ENCODE results near the gene C2CD2. TPM values are rescaled to one million over a fixed set of nuclear protein-coding genes. Genes with fewer than 3 reads are reported as not detected.

C2CD2 gene
- polyA plus RNA-seq, 1 of the 3 experiments (the other 2 are of a cell fraction): 9.7 TPM

DNA sequence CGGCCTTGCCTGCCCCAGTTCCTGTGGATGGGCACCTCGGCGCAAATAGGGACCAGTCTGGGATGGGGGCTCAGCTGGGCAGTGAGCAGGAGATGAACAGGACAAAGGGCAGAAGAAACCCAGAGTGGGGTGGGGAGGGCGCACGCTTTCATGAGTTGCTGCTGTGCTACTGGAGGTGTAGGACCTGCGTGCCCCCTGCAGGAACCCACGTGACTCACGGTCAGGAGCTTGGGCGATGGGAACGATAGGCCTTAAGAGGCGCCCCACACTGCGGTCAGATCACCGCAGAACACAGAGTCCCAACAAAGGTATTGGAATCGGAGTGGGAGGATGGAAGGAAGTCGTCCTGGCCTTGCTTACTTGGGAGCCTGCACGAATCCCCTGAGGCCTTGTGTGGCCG, 91.8 kb downstream of the C2CD2 start:
- H3K27ac ChIP-seq (ENCODE audit: low read depth in 2 of 2, low read length in 1 of 2): no peak overlapping the region
- H3K4me1 ChIP-seq (ENCODE audit: control insufficient read depth in 1 of 2, insufficient read depth in 2 of 2, low read depth in 1 of 2, low read length in 1 of 2): peaks cover 0 to 3% of the 10 kb centered on the region in 2 experiments; a peak in 1 of 4 replicates
- H3K4me2 ChIP-seq: no peak overlapping the region
- POLR2A ChIA-PET: no interaction called here
- H2AFZ ChIP-seq (ENCODE audit: low read depth): no peak overlapping the region
- no peak for DNase-seq
- TF ChIP-seq SIN3A (IDR thresholded peaks at IDR 0.05; ENCODE audit: borderline replicate concordance, low read depth, low read length) (no peak), MXI1 (IDR thresholded peaks at IDR 0.05; ENCODE audit: low read depth, low read length) (no peak), YY1 (IDR thresholded peaks at IDR 0.05; ENCODE audit: low read depth) (no peak), TCF12 (IDR thresholded peaks at IDR 0.05) (no peak), SMC3 (IDR thresholded peaks at IDR 0.05; ENCODE audit: low read depth, low read length) (no peak), RAD21 (IDR thresholded peaks at IDR 0.05; ENCODE audit: low read length) (no peak), FOXM1 (IDR thresholded peaks at IDR 0.05; ENCODE audit: low read depth) (no peak), FOSL2 (IDR thresholded peaks at IDR 0.05; ENCODE audit: borderline replicate concordance, low read depth) (no peak), NRF1 (IDR thresholded peaks at IDR 0.05; ENCODE audit: low read depth, low read length) (no peak), TEAD4 (IDR thresholded peaks at IDR 0.05; ENCODE audit: borderline replicate concordance, insufficient read depth) (no peak), RCOR1 (IDR thresholded peaks at IDR 0.05; ENCODE audit: low read length) (no peak), GABPA (IDR thresholded peaks at IDR 0.05; ENCODE audit: low read depth) (no peak), NFIC (IDR thresholded peaks at IDR 0.05; ENCODE audit: borderline replicate concordance) (no peak), POLR2AphosphoS5 (IDR thresholded peaks at IDR 0.05; ENCODE audit: low read depth, low read length) (no peak)
- TF ChIP-seq, protein P1, sequence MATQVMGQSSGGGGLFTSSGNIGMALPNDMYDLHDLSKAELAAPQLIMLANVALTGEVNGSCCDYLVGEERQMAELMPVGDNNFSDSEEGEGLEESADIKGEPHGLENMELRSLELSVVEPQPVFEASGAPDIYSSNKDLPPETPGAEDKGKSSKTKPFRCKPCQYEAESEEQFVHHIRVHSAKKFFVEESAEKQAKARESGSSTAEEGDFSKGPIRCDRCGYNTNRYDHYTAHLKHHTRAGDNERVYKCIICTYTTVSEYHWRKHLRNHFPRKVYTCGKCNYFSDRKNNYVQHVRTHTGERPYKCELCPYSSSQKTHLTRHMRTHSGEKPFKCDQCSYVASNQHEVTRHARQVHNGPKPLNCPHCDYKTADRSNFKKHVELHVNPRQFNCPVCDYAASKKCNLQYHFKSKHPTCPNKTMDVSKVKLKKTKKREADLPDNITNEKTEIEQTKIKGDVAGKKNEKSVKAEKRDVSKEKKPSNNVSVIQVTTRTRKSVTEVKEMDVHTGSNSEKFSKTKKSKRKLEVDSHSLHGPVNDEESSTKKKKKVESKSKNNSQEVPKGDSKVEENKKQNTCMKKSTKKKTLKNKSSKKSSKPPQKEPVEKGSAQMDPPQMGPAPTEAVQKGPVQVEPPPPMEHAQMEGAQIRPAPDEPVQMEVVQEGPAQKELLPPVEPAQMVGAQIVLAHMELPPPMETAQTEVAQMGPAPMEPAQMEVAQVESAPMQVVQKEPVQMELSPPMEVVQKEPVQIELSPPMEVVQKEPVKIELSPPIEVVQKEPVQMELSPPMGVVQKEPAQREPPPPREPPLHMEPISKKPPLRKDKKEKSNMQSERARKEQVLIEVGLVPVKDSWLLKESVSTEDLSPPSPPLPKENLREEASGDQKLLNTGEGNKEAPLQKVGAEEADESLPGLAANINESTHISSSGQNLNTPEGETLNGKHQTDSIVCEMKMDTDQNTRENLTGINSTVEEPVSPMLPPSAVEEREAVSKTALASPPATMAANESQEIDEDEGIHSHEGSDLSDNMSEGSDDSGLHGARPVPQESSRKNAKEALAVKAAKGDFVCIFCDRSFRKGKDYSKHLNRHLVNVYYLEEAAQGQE (IDR thresholded peaks at IDR 0.05; ENCODE audit: low read depth, low read length): no peak
- TF ChIP-seq, protein P2, sequence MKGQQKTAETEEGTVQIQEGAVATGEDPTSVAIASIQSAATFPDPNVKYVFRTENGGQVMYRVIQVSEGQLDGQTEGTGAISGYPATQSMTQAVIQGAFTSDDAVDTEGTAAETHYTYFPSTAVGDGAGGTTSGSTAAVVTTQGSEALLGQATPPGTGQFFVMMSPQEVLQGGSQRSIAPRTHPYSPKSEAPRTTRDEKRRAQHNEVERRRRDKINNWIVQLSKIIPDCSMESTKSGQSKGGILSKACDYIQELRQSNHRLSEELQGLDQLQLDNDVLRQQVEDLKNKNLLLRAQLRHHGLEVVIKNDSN (IDR thresholded peaks at IDR 0.05; ENCODE audit: borderline replicate concordance, low read depth): no peak
- TF ChIP-seq, protein P3, sequence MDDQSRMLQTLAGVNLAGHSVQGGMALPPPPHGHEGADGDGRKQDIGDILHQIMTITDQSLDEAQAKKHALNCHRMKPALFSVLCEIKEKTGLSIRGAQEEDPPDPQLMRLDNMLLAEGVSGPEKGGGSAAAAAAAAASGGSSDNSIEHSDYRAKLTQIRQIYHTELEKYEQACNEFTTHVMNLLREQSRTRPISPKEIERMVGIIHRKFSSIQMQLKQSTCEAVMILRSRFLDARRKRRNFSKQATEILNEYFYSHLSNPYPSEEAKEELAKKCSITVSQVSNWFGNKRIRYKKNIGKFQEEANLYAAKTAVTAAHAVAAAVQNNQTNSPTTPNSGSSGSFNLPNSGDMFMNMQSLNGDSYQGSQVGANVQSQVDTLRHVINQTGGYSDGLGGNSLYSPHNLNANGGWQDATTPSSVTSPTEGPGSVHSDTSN (IDR thresholded peaks at IDR 0.05): no peak
- TF ChIP-seq, protein P4, sequence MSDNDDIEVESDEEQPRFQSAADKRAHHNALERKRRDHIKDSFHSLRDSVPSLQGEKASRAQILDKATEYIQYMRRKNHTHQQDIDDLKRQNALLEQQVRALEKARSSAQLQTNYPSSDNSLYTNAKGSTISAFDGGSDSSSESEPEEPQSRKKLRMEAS (IDR thresholded peaks at IDR 0.05; ENCODE audit: low read depth): no peak
- no peak overlapping the region for H3K9ac ChIP-seq
- 97% methylated on average over 17 of the region's 17 CpGs for WGBS (ENCODE audit: low lambda C conversion rate)
- CTCF ChIA-PET: interaction anchor here (1.1 kb wide), 1 partner anchor 254 kb away, joined by 5 read pairs; no protein-coding TSS in a partner anchor
- no peaks in the 10 kb centered on the region for H3F3A ChIP-seq (replicated peaks; ENCODE audit: insufficient read depth)
- no peak overlapping the region for H3K4me3 ChIP-seq (ENCODE audit: low read depth in 2 of 2, low read length in 1 of 2)
- no peaks in the 10 kb centered on the region for H3K27me3 ChIP-seq (ENCODE audit: insufficient read depth)
- H3K9me3 ChIP-seq: no peaks in the 10 kb centered on the region
- no peaks in the 10 kb centered on the region for H3K9me2 ChIP-seq
- peaks cover 7% of the 10 kb centered on the region for H3K79me2 ChIP-seq (ENCODE audit: insufficient read depth)
- peaks cover 0 to 7% of the 10 kb centered on the region in 2 experiments for H3K36me3 ChIP-seq (replicated peaks in 1 of 2; ENCODE audit: control insufficient read depth in 1 of 2, insufficient read depth in 2 of 2, low read length in 1 of 2)
- H4K20me1 ChIP-seq (ENCODE audit: insufficient read depth): no peaks in the 10 kb centered on the region
